HCT116 (cell line): ENCODE results near the gene PLCB3.

Source experiments
- CBX3 ChIP-seq: IDR thresholded peaks from 2 replicates; pipeline ENCODE4 v1.6.1; 2012; ENCODE audit warnings: low read depth
- ELF1 ChIP-seq: IDR thresholded peaks from 2 replicates; pipeline ENCODE4 v1.6.1; 2012; ENCODE audit warnings: low read depth, borderline replicate concordance
- EZH2 ChIP-seq: fragments of 200-600 bp; sonication (generic); IDR thresholded peaks from 2 replicates; pipeline ENCODE4 v1.6.1; 2017; ENCODE audit warnings: antibody characterized with exemption, mixed run types
- EZH2phosphoT487 ChIP-seq: fragments of 200-600 bp; IDR thresholded peaks from 2 replicates; pipeline ENCODE4 v1.6.1; 2018; ENCODE audit warnings: antibody characterized with exemption, borderline replicate concordance
- POLR2A ChIP-seq: IDR thresholded peaks from 2 replicates; pipeline ENCODE4 v1.7.0; 2011; ENCODE audit warnings: borderline replicate concordance; ENCODE audit not compliant: insufficient read depth, insufficient read length; ENCODE audit errors: extremely low read depth
- RAD21 ChIP-seq: IDR thresholded peaks from 2 replicates; pipeline ENCODE4 v1.6.1; 2012; ENCODE audit warnings: low read depth, mild to moderate bottlenecking
- SP1 ChIP-seq: IDR thresholded peaks from 2 replicates; pipeline ENCODE4 v1.6.1; 2012; ENCODE audit warnings: low read depth
- SRF ChIP-seq: IDR thresholded peaks from 2 replicates; pipeline ENCODE4 v1.6.1; 2012; ENCODE audit warnings: low read depth
- YY1 ChIP-seq: IDR thresholded peaks from 2 replicates; pipeline ENCODE4 v1.6.1; 2011; ENCODE audit warnings: low read length, low read depth, moderate library complexity, mild to moderate bottlenecking; ENCODE audit not compliant: insufficient replicate concordance; ENCODE audit errors: extremely low read depth
- TF ChIP-seq, protein P1 (sequence below), 3 experiments: fragments of 200-600 bp in 1 of 3; sonication (generic) in 1 of 3; IDR thresholded peaks in 2 of 3; conservative IDR thresholded peaks in 1 of 3; 2 replicates each; pipeline ENCODE4 v1.5.1; 2012 to 2017; ENCODE audit warnings: low read depth in 2 of 3, low read length in 2 of 3, antibody characterized with exemption in 1 of 3, borderline replicate concordance in 1 of 3, control low read depth in 1 of 3, mild to moderate bottlenecking in 1 of 3, mixed read lengths in 1 of 3, mixed run types in 1 of 3, moderate library complexity in 1 of 3; ENCODE audit not compliant: insufficient read depth in 1 of 3
- TF ChIP-seq, protein P2 (sequence below): IDR thresholded peaks from 2 replicates; pipeline ENCODE4 v1.6.1; 2012
- TF ChIP-seq, protein P3 (sequence below): IDR thresholded peaks from 2 replicates; pipeline ENCODE4 v1.6.1; 2011; ENCODE audit warnings: mild to moderate bottlenecking, low read length, moderate library complexity; ENCODE audit not compliant: insufficient replicate concordance; ENCODE audit errors: extremely low read depth
- TF ChIP-seq, protein P4 (sequence below): IDR thresholded peaks from 2 replicates; pipeline ENCODE4 v1.6.1; 2012
- TF ChIP-seq, protein P5 (sequence below): IDR thresholded peaks from 2 replicates; pipeline ENCODE4 v1.6.1; 2012; ENCODE audit warnings: low read depth

DNA sequence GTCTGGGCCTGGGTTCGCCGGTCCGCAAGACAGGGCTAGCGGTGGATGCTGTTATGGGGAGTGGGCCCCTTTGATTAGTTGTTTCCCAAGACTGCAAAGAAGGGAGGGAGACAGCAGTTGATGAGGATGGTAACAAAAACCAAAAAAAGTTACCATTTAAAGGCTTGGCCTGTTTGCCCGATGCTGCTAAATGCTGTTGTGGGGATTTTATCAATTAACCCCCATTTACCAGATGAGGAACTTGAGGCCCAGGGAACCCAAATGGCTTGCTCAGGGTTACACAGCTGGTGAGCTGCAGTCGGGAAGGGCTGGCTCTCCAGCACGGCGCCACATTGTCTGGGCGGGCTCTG, 28.7 kb upstream of the PLCB3 start:
- TF ChIP-seq SP1 (no peak), CBX3 (no peak), POLR2A (no peak), EZH2phosphoT487 (no peak), EZH2 (no peak), YY1 (no peak), SRF (no peak), ELF1 (no peak), RAD21 (no peak)
- TF ChIP-seq, protein P1, sequence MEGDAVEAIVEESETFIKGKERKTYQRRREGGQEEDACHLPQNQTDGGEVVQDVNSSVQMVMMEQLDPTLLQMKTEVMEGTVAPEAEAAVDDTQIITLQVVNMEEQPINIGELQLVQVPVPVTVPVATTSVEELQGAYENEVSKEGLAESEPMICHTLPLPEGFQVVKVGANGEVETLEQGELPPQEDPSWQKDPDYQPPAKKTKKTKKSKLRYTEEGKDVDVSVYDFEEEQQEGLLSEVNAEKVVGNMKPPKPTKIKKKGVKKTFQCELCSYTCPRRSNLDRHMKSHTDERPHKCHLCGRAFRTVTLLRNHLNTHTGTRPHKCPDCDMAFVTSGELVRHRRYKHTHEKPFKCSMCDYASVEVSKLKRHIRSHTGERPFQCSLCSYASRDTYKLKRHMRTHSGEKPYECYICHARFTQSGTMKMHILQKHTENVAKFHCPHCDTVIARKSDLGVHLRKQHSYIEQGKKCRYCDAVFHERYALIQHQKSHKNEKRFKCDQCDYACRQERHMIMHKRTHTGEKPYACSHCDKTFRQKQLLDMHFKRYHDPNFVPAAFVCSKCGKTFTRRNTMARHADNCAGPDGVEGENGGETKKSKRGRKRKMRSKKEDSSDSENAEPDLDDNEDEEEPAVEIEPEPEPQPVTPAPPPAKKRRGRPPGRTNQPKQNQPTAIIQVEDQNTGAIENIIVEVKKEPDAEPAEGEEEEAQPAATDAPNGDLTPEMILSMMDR (IDR thresholded peaks at IDR 0.05 in 2 of 3, conservative IDR thresholded peaks at IDR 0.05 in 1 of 3; ENCODE audit: borderline replicate concordance in 1 of 3, insufficient read depth in 1 of 3, low read depth in 2 of 3, low read length in 2 of 3): no peak
- TF ChIP-seq, protein P2, sequence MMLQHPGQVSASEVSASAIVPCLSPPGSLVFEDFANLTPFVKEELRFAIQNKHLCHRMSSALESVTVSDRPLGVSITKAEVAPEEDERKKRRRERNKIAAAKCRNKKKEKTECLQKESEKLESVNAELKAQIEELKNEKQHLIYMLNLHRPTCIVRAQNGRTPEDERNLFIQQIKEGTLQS: no peak
- TF ChIP-seq, protein P3, sequence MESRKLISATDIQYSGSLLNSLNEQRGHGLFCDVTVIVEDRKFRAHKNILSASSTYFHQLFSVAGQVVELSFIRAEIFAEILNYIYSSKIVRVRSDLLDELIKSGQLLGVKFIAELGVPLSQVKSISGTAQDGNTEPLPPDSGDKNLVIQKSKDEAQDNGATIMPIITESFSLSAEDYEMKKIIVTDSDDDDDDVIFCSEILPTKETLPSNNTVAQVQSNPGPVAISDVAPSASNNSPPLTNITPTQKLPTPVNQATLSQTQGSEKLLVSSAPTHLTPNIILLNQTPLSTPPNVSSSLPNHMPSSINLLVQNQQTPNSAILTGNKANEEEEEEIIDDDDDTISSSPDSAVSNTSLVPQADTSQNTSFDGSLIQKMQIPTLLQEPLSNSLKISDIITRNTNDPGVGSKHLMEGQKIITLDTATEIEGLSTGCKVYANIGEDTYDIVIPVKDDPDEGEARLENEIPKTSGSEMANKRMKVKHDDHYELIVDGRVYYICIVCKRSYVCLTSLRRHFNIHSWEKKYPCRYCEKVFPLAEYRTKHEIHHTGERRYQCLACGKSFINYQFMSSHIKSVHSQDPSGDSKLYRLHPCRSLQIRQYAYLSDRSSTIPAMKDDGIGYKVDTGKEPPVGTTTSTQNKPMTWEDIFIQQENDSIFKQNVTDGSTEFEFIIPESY: no peak
- TF ChIP-seq, protein P4, sequence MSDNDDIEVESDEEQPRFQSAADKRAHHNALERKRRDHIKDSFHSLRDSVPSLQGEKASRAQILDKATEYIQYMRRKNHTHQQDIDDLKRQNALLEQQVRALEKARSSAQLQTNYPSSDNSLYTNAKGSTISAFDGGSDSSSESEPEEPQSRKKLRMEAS: no peak
- TF ChIP-seq, protein P5, sequence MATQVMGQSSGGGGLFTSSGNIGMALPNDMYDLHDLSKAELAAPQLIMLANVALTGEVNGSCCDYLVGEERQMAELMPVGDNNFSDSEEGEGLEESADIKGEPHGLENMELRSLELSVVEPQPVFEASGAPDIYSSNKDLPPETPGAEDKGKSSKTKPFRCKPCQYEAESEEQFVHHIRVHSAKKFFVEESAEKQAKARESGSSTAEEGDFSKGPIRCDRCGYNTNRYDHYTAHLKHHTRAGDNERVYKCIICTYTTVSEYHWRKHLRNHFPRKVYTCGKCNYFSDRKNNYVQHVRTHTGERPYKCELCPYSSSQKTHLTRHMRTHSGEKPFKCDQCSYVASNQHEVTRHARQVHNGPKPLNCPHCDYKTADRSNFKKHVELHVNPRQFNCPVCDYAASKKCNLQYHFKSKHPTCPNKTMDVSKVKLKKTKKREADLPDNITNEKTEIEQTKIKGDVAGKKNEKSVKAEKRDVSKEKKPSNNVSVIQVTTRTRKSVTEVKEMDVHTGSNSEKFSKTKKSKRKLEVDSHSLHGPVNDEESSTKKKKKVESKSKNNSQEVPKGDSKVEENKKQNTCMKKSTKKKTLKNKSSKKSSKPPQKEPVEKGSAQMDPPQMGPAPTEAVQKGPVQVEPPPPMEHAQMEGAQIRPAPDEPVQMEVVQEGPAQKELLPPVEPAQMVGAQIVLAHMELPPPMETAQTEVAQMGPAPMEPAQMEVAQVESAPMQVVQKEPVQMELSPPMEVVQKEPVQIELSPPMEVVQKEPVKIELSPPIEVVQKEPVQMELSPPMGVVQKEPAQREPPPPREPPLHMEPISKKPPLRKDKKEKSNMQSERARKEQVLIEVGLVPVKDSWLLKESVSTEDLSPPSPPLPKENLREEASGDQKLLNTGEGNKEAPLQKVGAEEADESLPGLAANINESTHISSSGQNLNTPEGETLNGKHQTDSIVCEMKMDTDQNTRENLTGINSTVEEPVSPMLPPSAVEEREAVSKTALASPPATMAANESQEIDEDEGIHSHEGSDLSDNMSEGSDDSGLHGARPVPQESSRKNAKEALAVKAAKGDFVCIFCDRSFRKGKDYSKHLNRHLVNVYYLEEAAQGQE: no peak
